HG03097 (cell line): ENCODE results near the gene IRX6.

ENCODE experiments used
- ATAC-seq: cut with Tn5 transposase; IDR thresholded peaks from one replicate; pipeline ENCODE4 v1.9.1; 2021; ENCODE audit not compliant: unreplicated experiment, low FRiP score

IRX6 gene

GRCh38 chr16:55359946-55360345 lies 35.9 kb downstream of the IRX6 start:
- ATAC-seq: no peak

DNA sequence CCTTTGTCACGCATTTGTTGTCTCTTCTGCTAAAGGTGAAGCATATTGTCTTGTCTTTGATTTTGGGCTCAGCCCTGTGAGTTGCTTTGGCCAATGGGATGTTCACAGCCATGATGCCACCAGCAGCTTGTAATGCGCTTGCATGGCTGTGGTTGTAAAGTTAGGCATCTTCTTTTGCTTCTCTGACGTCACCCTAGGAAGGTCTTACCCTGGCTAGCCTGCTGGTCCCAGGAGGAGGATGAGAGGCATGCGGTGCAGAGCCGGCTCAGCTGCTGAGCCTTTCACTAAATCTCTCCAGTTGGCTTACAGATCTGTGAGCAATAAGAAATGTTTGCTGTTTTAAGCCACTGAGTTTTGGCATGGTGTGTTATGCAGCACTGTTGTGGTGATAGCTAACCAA lies 40.8 kb downstream of the IRX6 start:
- ATAC-seq: no peak

- ATAC-seq: no peak
These were observed 43.4 kb downstream of the IRX6 start for GRCh38 chr16:55367301-55367811.

DNA sequence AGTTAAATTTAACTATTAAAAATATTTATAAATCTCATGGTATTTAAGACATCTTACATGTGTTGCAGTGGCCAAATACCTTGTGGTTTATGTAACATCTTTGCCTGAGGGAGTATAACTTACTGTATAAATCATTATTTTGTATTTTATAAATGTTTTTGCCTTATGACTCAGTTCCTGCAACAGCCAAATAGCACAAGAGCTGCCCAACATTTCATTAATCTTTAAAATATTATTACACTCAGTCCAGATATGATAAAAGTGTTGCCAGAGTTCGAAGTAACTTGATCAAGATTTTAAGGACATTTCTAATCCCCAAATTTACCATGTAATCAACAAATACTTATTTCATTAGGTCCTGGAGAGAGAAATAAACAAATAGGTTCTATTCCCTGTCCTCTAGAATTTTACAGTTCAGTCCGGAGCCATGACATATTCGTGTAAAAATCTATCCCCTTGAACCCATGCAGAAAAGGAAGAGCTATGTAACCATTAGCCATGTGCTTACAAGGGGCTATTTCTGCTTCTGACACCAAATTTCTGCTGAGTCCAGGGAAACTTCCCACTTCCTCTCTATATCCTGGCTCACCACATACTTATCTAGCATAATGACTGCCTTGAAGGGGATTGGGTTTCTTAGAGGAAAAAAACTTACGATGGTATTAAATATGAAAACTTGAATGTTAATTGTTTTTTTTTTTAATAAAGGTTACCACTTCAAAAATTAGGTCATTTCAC lies 44.0 kb downstream of the IRX6 start:
- no peak for ATAC-seq

- ATAC-seq: no peak
These were observed 45.1 kb downstream of the IRX6 start for GRCh38 chr16:55369151-55369550.

GRCh38 chr16:55370762-55371482 lies 46.9 kb downstream of the IRX6 start:
- ATAC-seq: no peak

DNA sequence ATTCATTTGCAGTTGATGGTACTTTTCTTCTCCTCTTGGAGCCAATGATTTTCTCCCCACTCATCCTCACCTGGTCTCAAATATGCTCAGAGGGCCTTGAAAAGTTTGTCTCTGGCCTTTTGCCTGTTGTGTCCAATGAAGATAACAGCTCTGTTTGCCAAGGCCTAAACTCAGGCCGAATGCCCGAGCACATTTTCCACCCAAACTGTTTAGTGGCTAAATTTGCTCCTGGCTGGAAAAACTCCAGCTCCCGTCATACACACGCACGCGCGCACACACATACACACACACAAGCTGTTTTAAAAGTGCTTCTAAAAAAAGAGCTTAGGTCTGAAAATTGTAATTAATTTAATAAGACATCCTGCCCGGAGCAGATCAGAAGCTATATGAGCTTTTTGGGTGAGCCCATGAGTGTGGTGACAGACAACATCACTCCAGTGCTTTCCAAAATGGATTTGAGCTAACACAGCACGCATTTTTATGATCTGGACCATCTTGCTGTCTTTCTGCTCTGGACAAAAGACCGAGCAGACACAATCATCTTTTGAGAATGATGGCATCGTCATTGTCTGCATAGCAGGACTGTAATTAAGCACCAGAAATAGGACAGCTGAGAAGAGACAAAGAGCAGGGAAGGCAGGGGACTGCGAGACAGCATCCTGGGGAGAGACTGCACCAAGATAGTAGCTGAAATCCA lies 48.9 kb downstream of the IRX6 start:
- no peak for ATAC-seq

DNA sequence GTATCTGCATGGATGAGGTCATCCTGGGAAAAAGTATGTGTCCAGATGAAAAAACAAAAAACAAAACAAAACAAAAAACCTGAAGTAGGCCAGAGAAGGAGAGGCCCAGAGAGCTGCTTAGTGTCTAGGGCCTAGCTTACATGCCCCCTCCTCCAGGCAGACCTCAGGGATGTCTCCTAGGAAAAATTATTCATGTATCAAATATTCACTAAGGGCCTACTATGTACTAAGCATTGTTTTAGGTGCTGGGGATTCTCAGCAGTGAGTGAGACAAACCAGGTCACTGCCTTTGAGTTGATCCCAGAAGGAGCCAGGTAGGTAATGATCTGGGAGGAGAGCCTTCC lies 49.5 kb downstream of the IRX6 start:
- no peak for ATAC-seq

DNA sequence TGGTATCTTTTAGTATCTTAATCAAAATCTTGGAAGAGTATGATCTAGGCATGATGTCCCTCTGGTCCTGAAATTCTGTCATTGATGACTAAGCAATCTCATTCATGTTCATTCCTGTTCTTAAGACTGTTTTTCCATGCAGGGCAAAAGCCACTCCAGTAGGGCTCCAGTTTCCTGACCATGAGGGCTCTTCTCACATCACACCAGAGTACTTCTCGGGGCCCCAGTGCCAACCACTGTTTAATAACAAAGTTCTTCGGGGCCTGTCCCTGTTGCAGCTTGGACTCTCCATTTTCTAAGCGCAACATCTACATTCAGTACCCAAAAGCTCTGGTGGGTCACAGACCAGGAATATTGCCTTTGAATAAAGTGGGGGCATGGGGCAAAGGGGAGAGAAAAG lies 52.0 kb downstream of the IRX6 start:
- no peak for ATAC-seq

DNA sequence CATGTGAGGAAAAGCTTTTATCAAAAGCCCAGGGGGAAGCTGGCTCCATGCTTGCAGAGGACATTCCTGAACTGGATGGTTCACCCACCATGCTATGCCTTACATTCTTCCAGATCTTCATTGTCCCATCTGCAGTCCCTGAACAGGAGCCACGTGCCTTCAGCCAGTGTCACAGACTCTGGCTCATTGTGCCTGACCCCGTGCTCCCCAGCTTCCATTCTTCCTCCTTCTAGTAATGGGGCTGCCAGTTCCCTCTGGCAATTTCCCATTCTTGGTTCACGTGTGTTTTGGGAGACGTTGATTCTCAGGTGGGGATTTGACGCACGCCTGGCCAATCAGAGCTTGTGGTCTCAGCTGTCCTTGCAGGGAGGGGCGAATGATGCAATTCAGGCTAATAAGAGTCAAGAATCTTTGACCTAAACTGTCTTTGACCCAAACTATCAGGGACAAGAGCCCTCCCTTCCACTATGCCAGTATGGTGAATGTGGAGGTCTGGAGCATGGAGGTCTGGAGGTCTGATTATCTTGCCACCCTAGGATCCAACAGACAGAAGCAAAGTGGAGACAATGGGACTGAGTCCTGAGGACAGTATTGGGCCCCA lies 52.7 kb downstream of the IRX6 start:
- no peak for ATAC-seq

- no peak for ATAC-seq
These were observed 53.8 kb downstream of the IRX6 start for GRCh38 chr16:55377840-55378239.

DNA sequence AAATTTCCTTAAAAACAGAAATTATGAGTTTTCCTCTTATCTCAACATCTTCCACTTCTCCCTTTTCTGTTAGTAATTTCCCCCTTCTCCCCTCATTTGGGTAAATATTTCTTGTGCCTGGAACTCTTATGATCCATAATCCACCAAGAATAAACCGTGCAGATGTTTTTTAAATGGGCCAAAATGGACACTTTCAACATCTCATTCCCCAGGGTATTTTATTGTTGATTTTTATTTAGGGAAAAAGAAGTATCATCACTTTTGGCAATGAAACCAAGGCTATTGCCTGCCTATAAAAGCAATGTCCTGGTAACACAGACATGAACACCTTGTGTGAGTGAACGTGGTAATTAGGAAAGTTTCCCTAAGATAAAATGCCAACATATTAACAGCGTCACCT lies 54.6 kb downstream of the IRX6 start:
- ATAC-seq: no peak

GRCh38 chr16:55379371-55379770 lies 55.4 kb downstream of the IRX6 start:
- no peak for ATAC-seq

- ATAC-seq: no peak
These were observed 55.9 kb downstream of the IRX6 start for GRCh38 chr16:55379876-55380390.
